ENCODE data around the gene TRAPPC10.
"Not testable (repeated sequence)": the region's sequence is repeated elsewhere in the genome, so short reads cannot be mapped to it uniquely, and the experiment has no call there.

The TRAPPC10 gene

DNA sequence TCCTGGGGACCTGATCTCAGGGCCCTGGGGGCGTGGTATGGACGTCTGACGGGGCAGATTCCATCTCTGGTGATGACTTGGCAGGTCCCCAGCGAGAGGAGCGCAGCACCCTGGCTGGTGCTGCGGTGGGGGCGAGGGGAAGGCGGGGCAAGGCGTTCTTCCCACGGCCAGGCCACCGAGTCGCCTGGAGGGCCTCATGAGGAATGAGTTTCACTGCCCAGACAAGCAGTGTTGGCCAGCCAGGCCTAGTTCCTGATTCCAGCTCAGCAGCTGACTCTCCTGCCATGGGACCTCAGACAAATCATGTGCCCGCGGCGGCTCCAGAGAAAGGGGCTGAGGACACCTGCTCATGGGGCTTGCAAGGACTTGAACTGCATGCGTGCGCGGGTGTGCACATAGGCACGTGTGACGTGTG is 142.7 kb downstream of the TRAPPC10 start:
- DNase-seq: not testable (repeated sequence)

DNA sequence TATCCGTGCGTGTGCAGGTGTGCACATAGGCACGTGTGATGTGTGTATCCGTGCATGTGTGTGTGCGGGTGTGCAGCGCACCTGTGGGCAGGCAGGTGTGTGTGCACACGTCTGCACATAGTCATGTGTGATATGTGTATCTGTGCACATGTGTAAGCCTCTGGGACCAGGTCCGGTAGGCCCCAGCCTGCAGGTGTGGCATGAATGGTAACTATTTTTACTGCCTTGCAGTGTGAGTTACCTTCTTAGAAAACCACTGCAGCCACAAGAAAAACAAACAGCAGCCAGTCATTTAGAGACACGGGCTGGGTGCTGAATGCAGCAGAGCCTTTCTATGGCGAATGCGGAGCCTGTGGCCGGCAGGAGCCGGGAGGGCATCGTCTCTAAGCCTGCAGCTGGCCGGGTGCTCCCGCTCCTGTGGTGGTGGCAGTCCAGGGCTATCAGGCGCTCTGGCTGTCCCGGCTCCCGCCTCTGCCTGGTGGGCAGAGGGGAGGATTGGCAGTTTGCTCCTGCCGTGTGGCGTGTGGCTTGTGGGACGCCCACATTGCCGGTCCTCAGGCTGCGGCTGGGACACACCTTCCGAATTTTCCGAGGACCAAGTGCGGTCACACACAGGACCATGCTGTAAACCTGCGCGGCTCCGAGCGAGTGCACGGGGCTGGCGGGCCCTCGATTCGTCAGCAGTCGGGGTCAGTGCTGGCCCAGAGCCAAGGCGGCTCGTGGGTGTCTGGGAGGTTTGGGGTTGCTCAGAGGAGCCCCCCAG is 143.3 kb downstream of the TRAPPC10 start:
- DNase-seq: not testable (repeated sequence)

DNA sequence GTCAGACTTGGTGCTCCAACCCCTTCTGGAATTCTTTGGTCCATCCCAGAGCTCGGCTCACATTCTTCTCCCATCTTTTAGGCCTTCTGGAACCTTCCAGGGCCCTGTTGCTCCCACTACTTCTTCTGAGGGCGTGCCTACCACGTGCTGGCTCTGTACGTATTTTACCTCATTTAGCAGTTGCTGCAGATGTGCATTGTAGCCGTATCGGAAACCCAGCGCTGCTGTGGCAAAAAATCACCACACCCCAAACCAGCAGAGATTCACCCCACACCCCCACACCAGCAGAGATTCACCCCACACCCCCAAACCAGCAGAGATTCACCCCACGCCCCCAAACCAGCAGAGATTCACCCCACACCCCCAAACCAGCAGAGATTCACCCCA is 143.9 kb downstream of the TRAPPC10 start:
- not testable (repeated sequence) for DNase-seq
